ENCODE data around the gene CAPZA1.

The CAPZA1 gene

DNA sequence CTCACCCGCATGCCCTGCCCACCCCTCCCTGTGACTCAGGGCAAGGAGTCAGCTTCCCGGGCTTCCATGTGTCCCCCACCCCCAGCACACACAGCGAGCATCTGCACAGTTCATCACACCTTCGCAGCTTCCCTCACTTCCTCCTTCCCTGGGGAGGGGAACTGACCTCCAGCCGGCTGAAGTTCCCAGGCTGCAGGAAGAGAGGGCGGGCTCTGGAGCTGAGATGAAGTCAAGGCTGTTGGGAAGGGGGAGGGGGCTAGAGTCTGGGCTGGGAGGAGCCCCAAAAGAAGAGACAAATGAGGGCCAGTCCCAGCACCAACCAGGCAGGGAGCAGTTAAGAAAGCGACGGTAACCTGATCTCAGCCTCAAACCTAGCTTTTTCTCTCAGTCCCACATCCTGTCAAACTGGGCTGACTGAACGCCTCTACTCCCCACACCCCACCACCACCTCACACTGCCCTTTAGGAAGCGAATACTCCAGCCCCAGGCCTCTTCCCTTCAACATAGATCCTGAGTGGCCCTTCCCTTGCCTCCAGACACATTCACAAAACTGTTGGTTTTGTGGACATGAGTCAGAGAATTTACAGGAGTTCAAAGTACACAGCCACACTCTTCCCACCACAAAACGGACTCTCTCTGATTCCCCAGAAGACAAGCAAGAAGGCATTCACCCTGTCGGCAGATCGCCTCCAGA, 85.4 kb downstream of the CAPZA1 start:
- Histone ChIP-seq H3K4me3 (ENCODE audit: low read depth in 1 of 2, low read length in 2 of 2) (peak overlapping the region; percentile 82 to 85), H3K27ac (ENCODE audit: low read depth, low read length) (peak overlapping the region; percentile 93), H3K9ac (ENCODE audit: low read depth in 1 of 2, low read length in 2 of 2) (peak overlapping the region; percentile 82 to 94), H3K4me1 (ENCODE audit: control insufficient read depth in 1 of 2, insufficient read depth in 2 of 2, low read length in 2 of 2) (peaks cover 49 to 58% of the 10 kb centered on the region in 2 donors), H3K27me3 (ENCODE audit: control insufficient read depth in 1 of 2, insufficient read depth in 2 of 2, low read length in 2 of 2) (no peaks in the 10 kb centered on the region), H3K9me3 (ENCODE audit: control insufficient read depth in 1 of 2, low read length in 2 of 2) (no peaks in the 10 kb centered on the region), H3K36me3 (ENCODE audit: control insufficient read depth in 1 of 2, insufficient read depth in 2 of 2, low read length in 2 of 2) (peaks cover 17 to 19% of the 10 kb centered on the region in 2 donors)

DNA sequence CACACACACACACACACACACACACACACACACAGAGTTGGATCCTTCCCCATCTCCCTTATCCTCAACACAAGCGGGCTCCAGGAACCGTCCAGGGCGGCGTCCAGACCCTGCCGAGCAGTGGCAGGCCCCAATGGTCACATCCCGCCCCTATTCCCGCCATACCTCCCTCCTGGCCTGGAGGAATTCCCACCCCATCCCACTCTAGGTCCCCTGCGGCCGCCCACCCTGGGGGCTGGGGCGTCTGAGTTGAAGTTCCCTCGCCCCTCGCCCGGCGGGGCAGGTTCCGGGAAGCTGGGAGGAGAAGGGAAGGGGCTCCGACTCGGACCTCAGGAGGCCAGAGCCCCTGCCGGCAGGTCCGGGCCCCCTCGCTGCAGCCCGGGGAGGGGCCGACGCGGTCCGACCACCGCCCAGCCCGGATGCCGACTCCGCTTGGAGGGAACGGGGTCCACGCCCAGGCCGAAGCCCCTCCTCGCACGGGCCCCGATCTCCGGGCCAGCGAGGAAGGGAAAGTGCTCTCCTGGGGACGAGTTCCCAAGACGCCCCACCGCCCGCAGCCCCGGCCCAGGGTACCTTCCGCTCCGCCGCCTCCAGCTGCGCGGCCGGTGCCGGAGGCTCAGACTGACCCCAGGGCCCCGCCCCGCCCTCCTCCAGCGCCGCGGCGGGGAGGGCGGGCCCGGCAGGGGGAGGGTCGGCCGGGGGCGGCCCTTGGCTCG, 87.0 kb downstream of the CAPZA1 start, which contains the start of gene RHOC:
Gene RHOC (minus strand): TSS at position 623 of the 716 bp plus-strand sequence. CDS start 3,328 bp downstream, outside the sequence.
- H3K27me3 ChIP-seq (ENCODE audit: control insufficient read depth in 1 of 2, insufficient read depth in 2 of 2, low read length in 2 of 2), result no peaks in the 10 kb centered on the region
- peak within 1 kb of the TSS; percentile 82 to 85 for H3K4me3 ChIP-seq (ENCODE audit: low read depth in 1 of 2, low read length in 2 of 2)
- H3K4me1 ChIP-seq (ENCODE audit: control insufficient read depth in 1 of 2, insufficient read depth in 2 of 2, low read length in 2 of 2), result peaks cover 33 to 43% of the 10 kb centered on the region in 2 donors

DNA sequence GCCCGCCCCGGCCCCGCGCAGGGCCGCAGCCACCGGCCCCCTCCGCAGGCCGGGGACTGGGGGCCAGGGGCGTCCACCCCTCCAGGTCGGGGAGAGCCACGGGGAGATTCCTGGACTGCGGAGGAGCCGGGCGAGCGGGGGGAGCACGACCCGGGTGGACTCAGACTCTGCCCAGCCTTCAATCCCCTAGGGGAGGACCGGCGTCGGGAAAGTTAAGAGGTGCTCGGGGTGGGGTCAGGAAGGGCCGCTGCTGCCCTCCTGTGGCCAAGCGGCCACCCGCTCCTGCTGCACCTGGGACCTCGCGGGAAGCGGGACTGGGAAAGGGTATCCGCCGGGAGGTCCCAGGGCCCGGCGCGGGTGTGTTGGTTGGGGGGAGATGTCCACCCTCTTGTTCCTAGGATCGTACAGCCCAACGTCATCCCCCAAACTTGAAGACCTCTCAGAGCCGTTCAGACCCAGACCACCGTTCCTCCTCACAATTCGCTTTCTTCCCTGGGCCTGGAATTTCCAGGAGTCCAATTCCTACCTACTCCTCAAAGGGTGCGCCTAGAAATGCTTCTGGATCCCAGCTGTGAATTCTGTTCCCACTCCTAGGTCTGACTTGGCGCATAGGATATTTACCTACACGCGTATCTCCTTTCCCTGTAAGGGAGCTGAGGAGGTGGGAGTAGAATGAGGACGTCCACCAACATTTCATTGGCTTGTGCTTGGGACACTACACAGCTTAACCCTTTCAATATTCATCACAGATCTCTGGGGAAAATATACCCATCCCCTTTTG, 87.8 kb downstream of the CAPZA1 start:
- Histone ChIP-seq H3K27me3 (ENCODE audit: control insufficient read depth in 1 of 2, insufficient read depth in 2 of 2, low read length in 2 of 2) (no peaks in the 10 kb centered on the region), H3K36me3 (ENCODE audit: control insufficient read depth in 1 of 2, insufficient read depth in 2 of 2, low read length in 2 of 2) (peaks cover 8 to 13% of the 10 kb centered on the region in 2 donors), H3K4me1 (ENCODE audit: control insufficient read depth in 1 of 2, insufficient read depth in 2 of 2, low read length in 2 of 2) (peaks cover 32 to 36% of the 10 kb centered on the region in 2 donors), H3K27ac (ENCODE audit: low read depth, low read length) (no peak overlapping the region), H3K9ac (ENCODE audit: low read depth in 1 of 2, low read length in 2 of 2) (peak overlapping the region; percentile 56 to 94), H3K9me3 (ENCODE audit: control insufficient read depth in 1 of 2, low read length in 2 of 2) (no peaks in the 10 kb centered on the region), H3K4me3 (ENCODE audit: low read depth in 1 of 2, low read length in 2 of 2) (peak overlapping the region; percentile 82 to 85)

More for the DNA sequence above, 87.0 kb downstream of the CAPZA1 start, which contains the start of gene RHOC:
- peak within 1 kb of the TSS; percentile 93 for H3K27ac ChIP-seq (ENCODE audit: low read depth, low read length)
- H3K9me3 ChIP-seq (ENCODE audit: control insufficient read depth in 1 of 2, low read length in 2 of 2), result no peaks in the 10 kb centered on the region
- H3K36me3 ChIP-seq (ENCODE audit: control insufficient read depth in 1 of 2, insufficient read depth in 2 of 2, low read length in 2 of 2), result peaks cover 13 to 17% of the 10 kb centered on the region in 2 donors
- H3K9ac ChIP-seq (ENCODE audit: low read depth in 1 of 2, low read length in 2 of 2), result peak within 1 kb of the TSS; percentile 82 to 94

DNA sequence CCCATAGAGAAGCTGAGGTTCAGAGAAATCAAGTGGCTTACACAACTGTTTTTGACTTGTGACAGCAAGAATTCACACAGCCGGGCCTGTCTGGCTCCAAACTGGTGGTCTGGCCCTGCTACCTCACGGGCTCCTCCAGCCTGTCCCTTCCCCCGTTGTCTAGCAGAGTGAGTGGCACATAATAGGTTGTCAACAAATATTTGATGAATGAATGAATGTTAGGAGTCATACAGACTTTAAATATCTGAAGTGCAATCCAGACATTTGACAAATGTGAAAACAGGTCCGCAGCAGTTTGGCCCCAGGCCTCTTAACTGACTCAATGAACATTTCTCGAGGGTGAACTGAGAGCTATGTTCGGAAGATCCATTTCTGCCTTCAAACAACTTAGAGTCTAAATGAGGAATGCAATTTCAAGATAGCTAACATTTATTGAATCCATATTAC, 88.4 kb downstream of the CAPZA1 start:
- Histone ChIP-seq H3K36me3 (ENCODE audit: control insufficient read depth in 1 of 2, insufficient read depth in 2 of 2, low read length in 2 of 2) (peaks cover 2 to 7% of the 10 kb centered on the region in 2 donors), H3K27me3 (ENCODE audit: control insufficient read depth in 1 of 2, insufficient read depth in 2 of 2, low read length in 2 of 2) (no peaks in the 10 kb centered on the region), H3K27ac (ENCODE audit: low read depth, low read length) (no peak overlapping the region), H3K4me3 (ENCODE audit: low read depth in 1 of 2, low read length in 2 of 2) (peak overlapping the region in 1 of 2 donors; percentile 82), H3K4me1 (ENCODE audit: control insufficient read depth in 1 of 2, insufficient read depth in 2 of 2, low read length in 2 of 2) (peaks cover 30 to 32% of the 10 kb centered on the region in 2 donors), H3K9me3 (ENCODE audit: control insufficient read depth in 1 of 2, low read length in 2 of 2) (no peaks in the 10 kb centered on the region), H3K9ac (ENCODE audit: low read depth in 1 of 2, low read length in 2 of 2) (peak overlapping the region; percentile 56 to 94)

DNA sequence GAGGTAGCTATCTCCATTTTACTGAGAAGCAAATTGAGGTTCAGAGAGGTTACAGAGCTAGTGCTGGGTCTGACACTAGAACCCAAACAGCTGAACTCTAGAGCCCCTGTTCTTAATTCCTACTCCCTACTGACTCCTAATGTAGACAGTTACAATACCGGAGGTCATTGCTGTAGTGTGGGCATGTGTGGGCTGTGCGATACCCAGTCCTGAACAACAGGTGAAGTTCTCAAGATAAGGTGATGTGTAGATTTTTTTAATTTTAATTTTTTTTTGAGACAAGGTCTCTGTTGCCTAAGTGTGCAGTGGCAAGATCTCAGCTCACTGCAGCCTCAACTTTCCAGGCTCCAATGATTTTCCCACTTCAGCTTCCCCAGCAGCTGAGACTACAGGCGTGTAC, 88.9 kb downstream of the CAPZA1 start:
- Histone ChIP-seq H3K4me3 (ENCODE audit: low read depth in 1 of 2, low read length in 2 of 2) (no peak overlapping the region), H3K27ac (ENCODE audit: low read depth, low read length) (no peak overlapping the region), H3K27me3 (ENCODE audit: control insufficient read depth in 1 of 2, insufficient read depth in 2 of 2, low read length in 2 of 2) (no peaks in the 10 kb centered on the region), H3K9ac (ENCODE audit: low read depth in 1 of 2, low read length in 2 of 2) (no peak overlapping the region), H3K4me1 (ENCODE audit: control insufficient read depth in 1 of 2, insufficient read depth in 2 of 2, low read length in 2 of 2) (peaks cover 27 to 32% of the 10 kb centered on the region in 2 donors), H3K36me3 (ENCODE audit: control insufficient read depth in 1 of 2, insufficient read depth in 2 of 2, low read length in 2 of 2) (peaks cover 0 to 4% of the 10 kb centered on the region in 2 donors), H3K9me3 (ENCODE audit: control insufficient read depth in 1 of 2, low read length in 2 of 2) (no peaks in the 10 kb centered on the region)

DNA sequence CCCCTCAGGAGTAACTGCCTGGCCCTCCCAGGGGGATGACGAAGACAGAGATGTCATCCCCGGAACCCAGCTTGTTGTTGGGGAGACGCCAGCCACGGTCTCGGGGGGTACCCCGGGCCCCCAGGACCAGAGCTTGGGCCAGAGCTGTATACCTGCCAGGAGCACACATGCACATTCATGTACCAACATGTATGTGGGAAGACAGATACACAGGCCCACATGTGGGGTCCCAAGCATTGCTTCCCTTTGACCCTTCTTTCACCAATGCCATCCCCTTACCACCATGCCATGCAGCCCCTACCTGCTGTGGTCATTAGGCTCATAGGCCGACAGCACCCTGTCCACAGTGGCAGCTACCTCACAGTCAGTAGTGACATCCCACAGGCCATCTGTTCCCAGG, 90.5 kb downstream of the CAPZA1 start:
- Histone ChIP-seq H3K9ac (ENCODE audit: low read depth in 1 of 2, low read length in 2 of 2) (no peak overlapping the region), H3K27me3 (ENCODE audit: control insufficient read depth in 1 of 2, insufficient read depth in 2 of 2, low read length in 2 of 2) (no peaks in the 10 kb centered on the region), H3K4me1 (ENCODE audit: control insufficient read depth in 1 of 2, insufficient read depth in 2 of 2, low read length in 2 of 2) (peaks cover 21 to 29% of the 10 kb centered on the region in 2 donors), H3K9me3 (ENCODE audit: control insufficient read depth in 1 of 2, low read length in 2 of 2) (no peaks in the 10 kb centered on the region), H3K27ac (ENCODE audit: low read depth, low read length) (no peak overlapping the region), H3K36me3 (ENCODE audit: control insufficient read depth in 1 of 2, insufficient read depth in 2 of 2, low read length in 2 of 2) (no peaks in the 10 kb centered on the region), H3K4me3 (ENCODE audit: low read depth in 1 of 2, low read length in 2 of 2) (no peak overlapping the region)

DNA sequence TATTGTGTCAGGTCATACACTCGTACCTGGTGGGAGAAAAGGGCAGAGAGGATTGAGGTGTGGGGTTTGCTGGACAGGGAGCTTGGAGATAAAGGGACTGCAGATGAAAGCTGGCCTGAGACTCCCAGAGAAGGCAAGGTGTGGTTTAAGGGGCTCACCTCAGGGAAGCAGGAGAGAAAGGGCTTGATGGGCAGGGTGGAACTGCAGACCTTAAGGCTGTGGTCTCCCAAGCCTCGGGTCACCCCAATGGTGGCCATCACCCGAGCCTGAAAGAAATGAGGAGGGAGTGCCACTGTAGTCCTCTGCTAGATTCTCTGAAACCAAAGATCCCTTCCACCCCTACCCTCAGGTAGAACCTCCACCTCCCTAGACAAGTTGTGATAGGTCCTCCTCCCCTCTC, 91.0 kb downstream of the CAPZA1 start:
- Histone ChIP-seq H3K9ac (ENCODE audit: low read depth in 1 of 2, low read length in 2 of 2) (no peak overlapping the region), H3K27ac (ENCODE audit: low read depth, low read length) (no peak overlapping the region), H3K4me3 (ENCODE audit: low read depth in 1 of 2, low read length in 2 of 2) (no peak overlapping the region), H3K4me1 (ENCODE audit: control insufficient read depth in 1 of 2, insufficient read depth in 2 of 2, low read length in 2 of 2) (peaks cover 19 to 26% of the 10 kb centered on the region in 2 donors), H3K9me3 (ENCODE audit: control insufficient read depth in 1 of 2, low read length in 2 of 2) (no peaks in the 10 kb centered on the region), H3K27me3 (ENCODE audit: control insufficient read depth in 1 of 2, insufficient read depth in 2 of 2, low read length in 2 of 2) (no peaks in the 10 kb centered on the region), H3K36me3 (ENCODE audit: control insufficient read depth in 1 of 2, insufficient read depth in 2 of 2, low read length in 2 of 2) (no peaks in the 10 kb centered on the region)

GRCh38 chr1:112711041-112711440, 91.4 kb downstream of the CAPZA1 start:
- peaks cover 20 to 26% of the 10 kb centered on the region in 2 donors for H3K4me1 ChIP-seq (ENCODE audit: control insufficient read depth in 1 of 2, insufficient read depth in 2 of 2, low read length in 2 of 2)
- no peak overlapping the region for H3K9ac ChIP-seq (ENCODE audit: low read depth in 1 of 2, low read length in 2 of 2)
- no peak overlapping the region for H3K27ac ChIP-seq (ENCODE audit: low read depth, low read length)
- no peaks in the 10 kb centered on the region for H3K36me3 ChIP-seq (ENCODE audit: control insufficient read depth in 1 of 2, insufficient read depth in 2 of 2, low read length in 2 of 2)
- no peaks in the 10 kb centered on the region for H3K27me3 ChIP-seq (ENCODE audit: control insufficient read depth in 1 of 2, insufficient read depth in 2 of 2, low read length in 2 of 2)
- no peak overlapping the region for H3K4me3 ChIP-seq (ENCODE audit: low read depth in 1 of 2, low read length in 2 of 2)
- H3K9me3 ChIP-seq (ENCODE audit: control insufficient read depth in 1 of 2, low read length in 2 of 2), result no peaks in the 10 kb centered on the region

GRCh38 chr1:112711670-112712069, 92.0 kb downstream of the CAPZA1 start:
- Histone ChIP-seq H3K9ac (ENCODE audit: low read depth in 1 of 2, low read length in 2 of 2) (no peak overlapping the region), H3K27ac (ENCODE audit: low read depth, low read length) (no peak overlapping the region), H3K4me1 (ENCODE audit: control insufficient read depth in 1 of 2, insufficient read depth in 2 of 2, low read length in 2 of 2) (peaks cover 23 to 27% of the 10 kb centered on the region in 2 donors), H3K9me3 (ENCODE audit: control insufficient read depth in 1 of 2, low read length in 2 of 2) (no peaks in the 10 kb centered on the region), H3K27me3 (ENCODE audit: control insufficient read depth in 1 of 2, insufficient read depth in 2 of 2, low read length in 2 of 2) (no peaks in the 10 kb centered on the region), H3K36me3 (ENCODE audit: control insufficient read depth in 1 of 2, insufficient read depth in 2 of 2, low read length in 2 of 2) (no peaks in the 10 kb centered on the region), H3K4me3 (ENCODE audit: low read depth in 1 of 2, low read length in 2 of 2) (no peak overlapping the region)
